Astrocyte of the cerebellum (primary cell): Measurements from ENCODE around the gene ST6GALNAC2.

Source experiments
- DNase-seq: peaks from one replicate; pipeline ENCODE4 v3.0.0-alpha.2; 2011; ENCODE audit warnings: low read depth
- H3K4me3 ChIP-seq: 2 replicates; pipeline ENCODE4 v1.5.1; 2011; ENCODE audit warnings: mild to moderate bottlenecking, low read depth, low read length, moderate library complexity
- in situ Hi-C: cut with HindIII; loops from 2 replicates; pipeline ENCODE4 v1.10.0; 2017; ENCODE audit warnings: low sequenced_read_pairs
- TF ChIP-seq, protein P1 (sequence below): IDR thresholded peaks from 2 replicates; pipeline ENCODE4 v1.5.1; 2012; ENCODE audit warnings: low read length, low read depth, moderate library complexity, mild to moderate bottlenecking; ENCODE audit errors: missing control alignments

ST6GALNAC2 gene

DNA sequence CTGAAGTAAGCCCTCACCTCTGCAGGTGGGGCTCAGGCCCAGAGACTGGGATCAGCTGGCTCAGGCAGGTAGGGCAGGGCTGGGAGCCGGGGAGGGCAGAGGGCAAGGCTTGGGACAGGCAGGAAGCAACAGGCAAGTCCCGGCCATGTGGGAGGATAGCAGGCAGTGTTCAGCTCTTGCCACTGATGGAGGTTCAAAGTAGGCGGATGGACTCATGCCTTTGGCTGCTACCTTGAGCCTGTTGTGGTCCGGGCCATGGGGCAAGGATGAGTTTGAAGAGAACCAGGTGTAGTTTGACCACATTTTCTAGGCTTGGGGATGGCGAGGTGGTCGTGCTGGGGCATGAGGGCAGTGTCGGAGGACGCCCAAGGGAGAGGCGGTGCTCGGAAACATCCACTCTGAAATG lies 43.1 kb downstream of the ST6GALNAC2 start:
- in situ Hi-C loops, result no loop called here

DNA sequence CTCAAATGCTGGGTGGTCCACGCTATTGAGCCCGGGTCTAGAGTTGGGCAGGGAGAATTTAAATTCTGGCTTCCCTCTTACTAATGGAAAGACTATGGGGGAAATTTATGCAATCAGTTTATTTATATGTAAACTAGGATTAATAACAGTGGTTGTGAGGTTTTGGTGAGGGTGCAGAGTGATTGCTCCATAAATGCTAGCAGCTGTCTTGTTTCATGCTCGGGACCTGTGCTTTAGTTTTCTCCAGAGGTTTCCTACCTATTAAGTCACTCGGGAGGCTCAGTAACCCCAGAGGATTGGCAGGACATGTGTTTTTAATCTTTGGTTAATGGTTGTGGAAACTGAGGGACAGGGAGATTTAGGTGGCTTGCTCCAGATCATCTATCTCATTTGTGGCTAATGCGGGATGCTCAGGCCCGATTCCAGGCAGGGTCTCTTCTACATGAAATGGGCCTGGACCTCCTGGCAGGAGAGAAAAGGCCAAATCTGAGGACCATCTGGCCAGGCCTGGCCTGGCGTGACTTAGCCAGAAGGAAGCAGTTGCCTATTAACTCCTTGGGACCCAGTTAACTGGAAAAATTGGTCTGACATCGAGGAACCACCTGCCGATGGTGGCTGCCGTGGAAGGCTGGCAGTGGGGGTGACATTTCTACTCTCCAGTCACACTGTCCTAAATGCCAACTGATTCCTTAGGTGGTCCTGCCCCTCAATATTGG lies 43.8 kb downstream of the ST6GALNAC2 start:
- TF ChIP-seq, protein P1, sequence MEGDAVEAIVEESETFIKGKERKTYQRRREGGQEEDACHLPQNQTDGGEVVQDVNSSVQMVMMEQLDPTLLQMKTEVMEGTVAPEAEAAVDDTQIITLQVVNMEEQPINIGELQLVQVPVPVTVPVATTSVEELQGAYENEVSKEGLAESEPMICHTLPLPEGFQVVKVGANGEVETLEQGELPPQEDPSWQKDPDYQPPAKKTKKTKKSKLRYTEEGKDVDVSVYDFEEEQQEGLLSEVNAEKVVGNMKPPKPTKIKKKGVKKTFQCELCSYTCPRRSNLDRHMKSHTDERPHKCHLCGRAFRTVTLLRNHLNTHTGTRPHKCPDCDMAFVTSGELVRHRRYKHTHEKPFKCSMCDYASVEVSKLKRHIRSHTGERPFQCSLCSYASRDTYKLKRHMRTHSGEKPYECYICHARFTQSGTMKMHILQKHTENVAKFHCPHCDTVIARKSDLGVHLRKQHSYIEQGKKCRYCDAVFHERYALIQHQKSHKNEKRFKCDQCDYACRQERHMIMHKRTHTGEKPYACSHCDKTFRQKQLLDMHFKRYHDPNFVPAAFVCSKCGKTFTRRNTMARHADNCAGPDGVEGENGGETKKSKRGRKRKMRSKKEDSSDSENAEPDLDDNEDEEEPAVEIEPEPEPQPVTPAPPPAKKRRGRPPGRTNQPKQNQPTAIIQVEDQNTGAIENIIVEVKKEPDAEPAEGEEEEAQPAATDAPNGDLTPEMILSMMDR, result no peak
- in situ Hi-C loops, result no loop called here
- H3K4me3 ChIP-seq, result no peak overlapping the region
- DNase-seq, result no peak

More for the DNA sequence above, 43.1 kb downstream of the ST6GALNAC2 start:
- no peak for DNase-seq
- TF ChIP-seq, protein P1, result no peak
- no peak overlapping the region for H3K4me3 ChIP-seq

DNA sequence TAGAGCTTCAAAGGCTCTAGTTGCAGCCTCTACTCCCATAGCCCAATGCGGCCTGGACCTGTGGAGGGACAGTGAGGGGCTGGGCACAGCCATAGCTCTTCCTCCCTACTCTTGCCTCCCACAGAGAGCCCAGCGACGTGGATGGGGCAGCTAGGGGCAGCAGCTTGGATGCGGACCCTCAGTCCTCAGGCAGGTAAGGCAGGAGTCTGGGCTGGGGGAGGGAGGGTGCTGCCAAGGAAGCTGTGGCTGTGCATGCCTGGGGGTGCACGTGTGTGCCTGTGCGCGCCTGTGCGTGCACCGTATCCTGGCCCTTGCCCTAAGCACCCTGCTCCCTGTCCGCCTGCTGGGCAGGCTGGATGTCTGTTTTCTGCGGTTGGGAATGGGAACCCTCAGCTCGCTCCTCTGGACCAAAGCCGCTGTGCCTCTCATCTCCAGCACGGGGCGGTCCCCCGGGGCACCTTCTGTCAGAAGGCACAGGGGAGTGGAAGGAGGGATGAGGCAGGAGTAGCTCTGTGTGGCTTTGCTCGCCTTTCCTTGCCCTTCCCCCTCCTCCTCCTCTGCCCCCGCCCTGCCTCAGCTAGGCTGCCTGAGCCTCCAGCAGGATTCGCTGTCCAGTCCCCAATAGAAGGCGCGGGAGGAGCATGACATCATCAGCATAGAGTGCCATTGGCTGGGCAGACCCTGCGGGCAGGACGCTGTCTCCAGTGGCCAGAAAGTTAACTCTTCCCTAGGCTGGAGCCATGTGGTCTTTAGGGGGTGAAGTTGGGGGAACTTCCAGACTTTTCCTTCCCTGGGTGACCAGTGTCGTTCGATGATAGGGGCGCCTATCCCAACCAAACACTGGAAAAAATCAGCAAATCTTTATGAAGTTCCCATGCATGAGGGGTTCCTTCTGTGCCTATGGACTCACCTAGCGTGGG lies 45.0 kb downstream of the ST6GALNAC2 start:
- TF ChIP-seq, protein P1, result no peak
- peak; percentile 83 for DNase-seq
- peak overlapping the region; percentile 27 for H3K4me3 ChIP-seq
- in situ Hi-C loops, result no loop called here

DNA sequence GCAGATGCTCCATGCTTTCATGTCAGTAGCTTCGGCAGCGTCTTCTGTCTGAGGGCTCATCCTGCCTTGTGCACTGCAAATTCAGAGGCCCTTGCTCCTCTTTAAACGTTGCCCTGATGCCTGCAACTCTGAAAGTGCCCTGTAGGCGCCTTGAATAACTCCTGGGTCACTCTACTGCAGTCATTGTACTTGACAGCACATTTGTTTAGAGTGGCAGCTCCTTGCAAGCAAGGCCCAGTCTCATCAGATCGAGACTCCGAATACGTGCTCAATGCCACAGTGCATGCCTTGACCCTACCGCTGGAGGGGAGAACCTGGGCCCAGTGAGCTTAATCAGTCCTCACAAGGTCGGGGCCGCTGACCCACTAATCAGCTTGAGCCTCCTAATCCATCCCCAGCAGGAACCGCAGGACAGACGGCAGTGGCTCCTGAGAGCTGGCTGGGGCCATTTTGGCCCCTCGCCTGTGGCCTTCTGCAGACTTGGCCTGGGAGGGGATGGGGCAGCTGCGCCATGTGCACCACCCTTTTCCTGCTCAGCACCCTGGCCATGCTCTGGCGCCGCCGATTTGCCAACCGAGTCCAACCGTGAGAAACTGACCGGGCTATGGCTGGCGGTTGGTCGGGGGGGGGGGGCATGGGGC lies 45.9 kb downstream of the ST6GALNAC2 start, which contains the start of gene PRCD:
Gene PRCD, plus strand, starts transcription at position 414 of the 641 bp plus-strand sequence. Its CDS starts 98 bp downstream, at position 512.
- no peak for DNase-seq
- TF ChIP-seq, protein P1, result no peak
- in situ Hi-C loops, result no loop called here
- H3K4me3 ChIP-seq, result peak within 1 kb of the TSS; percentile 27

DNA sequence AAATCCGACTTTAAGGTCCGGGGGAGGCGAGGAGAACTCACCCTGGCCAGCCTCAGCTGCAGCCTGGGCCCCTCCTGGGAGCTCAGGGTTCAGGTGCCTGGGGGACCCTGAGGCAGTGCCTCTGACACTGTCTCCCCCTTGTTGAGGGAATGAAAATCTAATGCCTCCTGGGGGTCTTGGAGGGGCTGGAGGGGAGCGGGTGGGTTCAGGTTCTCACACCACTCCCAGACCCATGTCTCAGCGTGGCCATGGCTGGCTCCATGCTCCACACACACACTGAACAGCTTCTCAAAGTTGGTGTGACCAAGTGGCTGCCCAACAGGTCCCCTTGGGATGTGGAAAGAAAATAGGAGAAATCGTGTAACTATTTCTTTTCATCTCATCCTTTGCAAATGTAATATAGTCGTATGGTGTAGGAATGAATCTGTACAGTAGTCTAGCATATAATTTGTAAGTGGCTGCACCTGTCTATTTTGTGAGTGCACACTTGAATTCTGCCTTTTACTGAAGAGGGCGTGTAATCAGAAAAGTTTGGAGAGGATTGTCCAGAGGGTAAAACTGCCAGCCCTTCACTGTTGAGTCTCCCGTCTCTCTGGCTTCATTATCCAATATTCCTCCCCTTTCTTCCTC lies 46.6 kb downstream of the ST6GALNAC2 start:
- in situ Hi-C loops, result no loop called here
- DNase-seq, result no peak
- TF ChIP-seq, protein P1, result no peak
- H3K4me3 ChIP-seq, result no peak overlapping the region
